KMS-11 (cell line): Measurements from ENCODE around the gene IFT80.

Source experiments
- H2AFZ ChIP-seq: fragments of 200-600 bp; sonication (generic); 2 replicates; pipeline ENCODE4 v1.6.1; 2016; ENCODE audit warnings: antibody characterized with exemption, mixed run types, low read depth
- H3K27ac ChIP-seq: fragments of 200-600 bp; sonication (generic); 2 replicates; pipeline ENCODE4 v1.6.1; 2016; ENCODE audit warnings: mild to moderate bottlenecking, mixed run types
- H3K27me3 ChIP-seq: fragments of 200-600 bp; sonication (generic); 2 replicates; pipeline ENCODE4 v1.6.1; 2017; ENCODE audit warnings: mild to moderate bottlenecking, low read depth, mixed run types, moderate library complexity; ENCODE audit not compliant: insufficient read depth
- H3K36me3 ChIP-seq: fragments of 200-600 bp; sonication (generic); 2 replicates; pipeline ENCODE4 v1.6.1; 2017; ENCODE audit warnings: mild to moderate bottlenecking, mixed run types; ENCODE audit not compliant: insufficient read depth
- H3K4me1 ChIP-seq: fragments of 200-600 bp; sonication (generic); 2 replicates; pipeline ENCODE4 v1.6.1; 2016; ENCODE audit warnings: mild to moderate bottlenecking, low read depth, mixed run types; ENCODE audit not compliant: poor library complexity, severe bottlenecking
- H3K4me2 ChIP-seq: fragments of 200-600 bp; sonication (generic); 2 replicates; pipeline ENCODE4 v1.7.0; 2016; ENCODE audit warnings: mild to moderate bottlenecking, mixed run types
- H3K4me3 ChIP-seq: fragments of 200-600 bp; sonication (generic); IDR thresholded peaks from 2 replicates; pipeline ENCODE4 v1.6.1; 2017; ENCODE audit warnings: low read depth, low read length, mixed read lengths; ENCODE audit not compliant: insufficient read depth
- H3K79me2 ChIP-seq: fragments of 200-600 bp; sonication (generic); 2 replicates; pipeline ENCODE4 v1.6.1; 2016; ENCODE audit warnings: low read depth, mixed run types; ENCODE audit not compliant: insufficient read depth
- H3K9ac ChIP-seq: fragments of 200-600 bp; sonication (generic); 2 replicates; pipeline ENCODE4 v1.6.1; 2016; ENCODE audit warnings: mild to moderate bottlenecking, mixed run types
- H4K20me1 ChIP-seq: fragments of 200-600 bp; sonication (generic); 2 replicates; pipeline ENCODE4 v1.6.1; 2016; ENCODE audit warnings: mild to moderate bottlenecking, mixed run types; ENCODE audit not compliant: insufficient read depth
- TF ChIP-seq, protein P1 (sequence below): fragments of 200-600 bp; sonication (generic); conservative IDR thresholded peaks from 2 replicates; pipeline ENCODE4 v1.6.1; 2017; ENCODE audit warnings: low read depth, mild to moderate bottlenecking, antibody characterized with exemption, low read length, moderate library complexity, mixed read lengths

IFT80 gene

GRCh38 chr3:160444411-160444810 is 45.4 kb upstream of the IFT80 start:
- Histone ChIP-seq H3K79me2 (peaks cover 95% of the 10 kb centered on the region), H3K27ac (no peak overlapping the region)

GRCh38 chr3:160440687-160441086 is 41.7 kb upstream of the IFT80 start:
- Histone ChIP-seq H3K27me3 (no peaks in the 10 kb centered on the region), H3K27ac (no peak overlapping the region), H3K79me2 (peaks cover 84% of the 10 kb centered on the region), H3K4me1 (peaks cover 43% of the 10 kb centered on the region), H3K9ac (no peak overlapping the region), H3K4me3 (no peak overlapping the region), H4K20me1 (no peaks in the 10 kb centered on the region), H3K4me2 (no peak overlapping the region), H3K36me3 (no peaks in the 10 kb centered on the region), H2AFZ (no peak overlapping the region)
- TF ChIP-seq, protein P1, sequence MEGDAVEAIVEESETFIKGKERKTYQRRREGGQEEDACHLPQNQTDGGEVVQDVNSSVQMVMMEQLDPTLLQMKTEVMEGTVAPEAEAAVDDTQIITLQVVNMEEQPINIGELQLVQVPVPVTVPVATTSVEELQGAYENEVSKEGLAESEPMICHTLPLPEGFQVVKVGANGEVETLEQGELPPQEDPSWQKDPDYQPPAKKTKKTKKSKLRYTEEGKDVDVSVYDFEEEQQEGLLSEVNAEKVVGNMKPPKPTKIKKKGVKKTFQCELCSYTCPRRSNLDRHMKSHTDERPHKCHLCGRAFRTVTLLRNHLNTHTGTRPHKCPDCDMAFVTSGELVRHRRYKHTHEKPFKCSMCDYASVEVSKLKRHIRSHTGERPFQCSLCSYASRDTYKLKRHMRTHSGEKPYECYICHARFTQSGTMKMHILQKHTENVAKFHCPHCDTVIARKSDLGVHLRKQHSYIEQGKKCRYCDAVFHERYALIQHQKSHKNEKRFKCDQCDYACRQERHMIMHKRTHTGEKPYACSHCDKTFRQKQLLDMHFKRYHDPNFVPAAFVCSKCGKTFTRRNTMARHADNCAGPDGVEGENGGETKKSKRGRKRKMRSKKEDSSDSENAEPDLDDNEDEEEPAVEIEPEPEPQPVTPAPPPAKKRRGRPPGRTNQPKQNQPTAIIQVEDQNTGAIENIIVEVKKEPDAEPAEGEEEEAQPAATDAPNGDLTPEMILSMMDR = no peak

More at GRCh38 chr3:160444411-160444810, 45.4 kb upstream of the IFT80 start:
- H3K9ac ChIP-seq = no peak overlapping the region
- no peaks in the 10 kb centered on the region for H3K27me3 ChIP-seq
- H3K4me1 ChIP-seq = peaks cover 65% of the 10 kb centered on the region
- H3K4me3 ChIP-seq = no peak overlapping the region
- TF ChIP-seq, protein P1 = no peak
- H2AFZ ChIP-seq = no peak overlapping the region
- H3K4me2 ChIP-seq = no peak overlapping the region
- no peaks in the 10 kb centered on the region for H4K20me1 ChIP-seq
- H3K36me3 ChIP-seq = 0 out of 2 replicates have a peak, but pooled peaks cover 2% of the 10 kb centered on the region

- H3K4me3 ChIP-seq = no peak overlapping the region
- H4K20me1 ChIP-seq = no peaks in the 10 kb centered on the region
- H3K79me2 ChIP-seq = peaks cover 79% of the 10 kb centered on the region
- H3K36me3 ChIP-seq = peaks cover 27% of the 10 kb centered on the region; the same call in 1 of the 2 replicates
- no peak overlapping the region for H2AFZ ChIP-seq
- no peaks in the 10 kb centered on the region for H3K27me3 ChIP-seq
- no peak overlapping the region for H3K9ac ChIP-seq
- no peak overlapping the region for H3K27ac ChIP-seq
- TF ChIP-seq, protein P1 = no peak
- H3K4me2 ChIP-seq = no peak overlapping the region
- peaks cover 28% of the 10 kb centered on the region for H3K4me1 ChIP-seq
Measured at GRCh38 chr3:160437083-160437455, 38.0 kb upstream of the IFT80 start.

- Histone ChIP-seq H3K79me2 (peaks cover 79% of the 10 kb centered on the region), H3K27ac (peak overlapping the region; percentile 14; the same call in 1 of the 2 replicates), H2AFZ (no peak overlapping the region), H3K4me1 (peaks cover 15% of the 10 kb centered on the region), H4K20me1 (no peaks in the 10 kb centered on the region), H3K27me3 (no peaks in the 10 kb centered on the region), H3K36me3 (peaks cover 38% of the 10 kb centered on the region; the same call in 1 of the 2 replicates), H3K9ac (no peak overlapping the region), H3K4me2 (no peak overlapping the region), H3K4me3 (no peak overlapping the region)
- TF ChIP-seq, protein P1 = no peak
Measured at GRCh38 chr3:160435747-160436146, 36.7 kb upstream of the IFT80 start.
